ENCODE measurements around the gene CADM4.
A peak's percentile ranks its signal among the peaks of the same experiment; 100 is the strongest.
"Not testable (repeated sequence)": the region's sequence is repeated elsewhere in the genome, so short reads cannot be mapped to it uniquely, and the experiment has no call there.

The CADM4 gene

GRCh38 chr19:43605875-43606568 is 33.6 kb downstream of the CADM4 start:
- DNase-seq = no peak

- not testable (repeated sequence) for DNase-seq
Observed at GRCh38 chr19:43600326-43600725, 39.3 kb downstream of the CADM4 start.

- no peak for DNase-seq
Observed at GRCh38 chr19:43599635-43600295, 39.9 kb downstream of the CADM4 start.

GRCh38 chr19:43598445-43599240 is 41.0 kb downstream of the CADM4 start:
- no peak for DNase-seq

- DNase-seq = no peak
Observed at GRCh38 chr19:43597876-43598275, 41.8 kb downstream of the CADM4 start.

GRCh38 chr19:43596842-43597461 is 42.7 kb downstream of the CADM4 start:
- peak; percentile 43 for DNase-seq

- DNase-seq = peak; percentile 100
Observed at GRCh38 chr19:43595999-43596841, 43.4 kb downstream of the CADM4 start, which contains the start of the genes IRGQ and ZNF576. Gene IRGQ (minus strand): TSS chr19:43596134. CDS start chr19:43595338, 796 bp downstream. Gene ZNF576 (plus strand): TSS chr19:43596595. CDS start chr19:43597109, 514 bp downstream.

- no peak for DNase-seq
Observed at GRCh38 chr19:43595605-43595998, 44.0 kb downstream of the CADM4 start.

- DNase-seq = peak; percentile 88
Observed at GRCh38 chr19:43594710-43595604, 44.7 kb downstream of the CADM4 start.

GRCh38 chr19:43594081-43594697 is 45.5 kb downstream of the CADM4 start:
- DNase-seq = no peak

GRCh38 chr19:43592800-43593350 is 46.8 kb downstream of the CADM4 start:
- DNase-seq = no peak

GRCh38 chr19:43591904-43592772 is 47.5 kb downstream of the CADM4 start:
- DNase-seq = no peak

GRCh38 chr19:43589678-43590077 is 50.0 kb downstream of the CADM4 start:
- DNase-seq = no peak

GRCh38 chr19:43589277-43589676 is 50.4 kb downstream of the CADM4 start:
- no peak for DNase-seq

- DNase-seq = not testable (repeated sequence)
Observed at GRCh38 chr19:43587029-43587428, 52.6 kb downstream of the CADM4 start.

- DNase-seq = no peak
Observed at GRCh38 chr19:43586346-43586745, 53.3 kb downstream of the CADM4 start.

GRCh38 chr19:43584484-43584883 is 55.2 kb downstream of the CADM4 start:
- DNase-seq = no peak

GRCh38 chr19:43582495-43582894 is 57.2 kb downstream of the CADM4 start:
- peak; percentile 37 for DNase-seq

GRCh38 chr19:43581467-43581866 is 58.2 kb downstream of the CADM4 start:
- DNase-seq = peak; percentile 60

Data from OCI-M1 (cell line).